Ovary (tissue), 3 donors: ENCODE results near the gene CDC14A.

Experiments
- POLR2A ChIP-seq: fragments of 450-650 bp; IDR thresholded peaks from one replicate; pipeline ENCODE4 v1.6.1; 2017; ENCODE audit warnings: antibody characterized with exemption, mild to moderate bottlenecking, moderate library complexity
- TF ChIP-seq, protein P1 (sequence below), 3 donors: fragments of 450-650 bp in 2 of 3; fragments of 200-600 bp in 1 of 3; IDR thresholded peaks; one replicate each; pipeline versions ENCODE4 v1.5.1 to v1.8.0; 2016 to 2022; ENCODE audit warnings: antibody characterized with exemption in 3 of 3, mild to moderate bottlenecking in 1 of 3
- donor health status: DM: no; HTN: no; CAD: no.

DNA sequence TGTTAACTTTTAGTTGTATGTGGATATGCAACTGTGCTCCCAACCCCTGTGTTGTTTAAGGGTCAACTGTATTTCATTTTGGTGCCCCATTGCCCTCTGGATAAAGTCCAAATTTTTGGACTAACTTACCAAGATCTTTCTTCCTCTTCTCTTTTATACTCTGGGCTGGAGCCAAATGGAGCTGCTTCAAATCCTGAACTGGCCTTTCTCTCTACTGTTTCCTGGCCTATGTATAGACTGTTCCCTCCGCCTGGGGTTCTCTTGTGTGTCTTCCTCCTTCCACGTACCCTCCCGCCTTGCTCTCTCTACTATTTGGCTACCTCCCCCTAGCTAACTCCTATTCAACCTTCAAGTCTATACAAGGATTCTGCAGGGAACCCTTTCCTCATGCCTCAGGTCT lies 8.4 kb upstream of the CDC14A start:
- TF ChIP-seq, protein P1, sequence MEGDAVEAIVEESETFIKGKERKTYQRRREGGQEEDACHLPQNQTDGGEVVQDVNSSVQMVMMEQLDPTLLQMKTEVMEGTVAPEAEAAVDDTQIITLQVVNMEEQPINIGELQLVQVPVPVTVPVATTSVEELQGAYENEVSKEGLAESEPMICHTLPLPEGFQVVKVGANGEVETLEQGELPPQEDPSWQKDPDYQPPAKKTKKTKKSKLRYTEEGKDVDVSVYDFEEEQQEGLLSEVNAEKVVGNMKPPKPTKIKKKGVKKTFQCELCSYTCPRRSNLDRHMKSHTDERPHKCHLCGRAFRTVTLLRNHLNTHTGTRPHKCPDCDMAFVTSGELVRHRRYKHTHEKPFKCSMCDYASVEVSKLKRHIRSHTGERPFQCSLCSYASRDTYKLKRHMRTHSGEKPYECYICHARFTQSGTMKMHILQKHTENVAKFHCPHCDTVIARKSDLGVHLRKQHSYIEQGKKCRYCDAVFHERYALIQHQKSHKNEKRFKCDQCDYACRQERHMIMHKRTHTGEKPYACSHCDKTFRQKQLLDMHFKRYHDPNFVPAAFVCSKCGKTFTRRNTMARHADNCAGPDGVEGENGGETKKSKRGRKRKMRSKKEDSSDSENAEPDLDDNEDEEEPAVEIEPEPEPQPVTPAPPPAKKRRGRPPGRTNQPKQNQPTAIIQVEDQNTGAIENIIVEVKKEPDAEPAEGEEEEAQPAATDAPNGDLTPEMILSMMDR (IDR thresholded peaks at IDR 0.05), result no peak
- no peak for TF ChIP-seq POLR2A
